ENCODE data around the gene IGLL5.
A peak's percentile ranks its signal among the peaks of the same experiment; 100 is the strongest.

IGLL5 gene

GRCh38 chr22:22937894-22938480, 50.4 kb downstream of the IGLL5 start:
- Mint-ChIP-seq H3K4me3 (no peak overlapping the region), H3K27ac (peak overlapping the region; percentile 25), H3K36me3 (no peaks in the 10 kb centered on the region), H3K27me3 (peaks cover 9% of the 10 kb centered on the region), H3K4me1 (peaks cover 94% of the 10 kb centered on the region), H3K9me3 (no peaks in the 10 kb centered on the region)
- ATAC-seq: no peak

GRCh38 chr22:22938672-22939587, 51.3 kb downstream of the IGLL5 start:
- no peak for ATAC-seq
- H3K27ac Mint-ChIP-seq: peak overlapping the region; percentile 25

DNA sequence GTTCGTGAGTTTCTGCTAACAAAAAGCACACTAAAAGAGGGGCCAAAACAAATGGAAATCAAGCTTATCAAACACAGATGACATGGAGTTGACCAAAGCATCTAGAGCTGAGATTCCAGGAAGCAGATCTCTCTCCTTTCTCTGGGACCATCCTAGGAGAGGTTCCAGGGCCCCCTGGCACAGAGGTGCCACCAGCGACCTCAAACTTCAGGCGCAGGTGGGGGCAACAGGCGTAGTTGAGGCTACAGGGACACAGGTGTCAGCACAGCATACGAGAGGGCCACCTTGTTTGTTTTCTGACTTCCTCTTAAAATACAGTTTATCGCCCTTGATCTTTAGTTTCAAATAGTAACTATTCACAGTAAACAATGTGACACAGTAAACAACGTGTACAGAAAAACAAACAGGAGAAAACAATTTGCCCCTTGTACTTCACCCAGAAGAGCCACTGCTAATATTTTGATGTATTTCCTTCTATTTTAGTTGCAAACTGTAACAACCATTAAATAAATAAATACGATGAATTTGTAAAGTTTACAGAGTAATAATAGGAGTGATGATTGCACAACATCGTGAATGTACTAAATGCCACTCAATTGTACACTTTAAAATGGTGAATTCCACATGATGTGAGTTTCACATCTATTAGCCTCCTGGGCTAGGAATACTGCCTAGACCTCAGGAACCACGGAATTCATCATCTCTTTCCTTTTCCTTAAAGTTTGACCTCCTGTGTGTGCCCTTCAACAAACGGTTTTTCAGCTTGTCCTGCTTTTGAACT, 52.2 kb downstream of the IGLL5 start:
- Mint-ChIP-seq H3K27ac (peak overlapping the region; percentile 25), H3K27me3 (peaks cover 9% of the 10 kb centered on the region), H3K4me1 (peaks cover 91% of the 10 kb centered on the region), H3K36me3 (no peaks in the 10 kb centered on the region), H3K9me3 (no peaks in the 10 kb centered on the region), H3K4me3 (no peak overlapping the region)
- no peak for ATAC-seq

More at GRCh38 chr22:22938672-22939587, 51.3 kb downstream of the IGLL5 start:
- Mint-ChIP-seq H3K27me3 (peaks cover 9% of the 10 kb centered on the region), H3K4me1 (peaks cover 93% of the 10 kb centered on the region), H3K36me3 (no peaks in the 10 kb centered on the region), H3K9me3 (no peaks in the 10 kb centered on the region), H3K4me3 (no peak overlapping the region)

DNA sequence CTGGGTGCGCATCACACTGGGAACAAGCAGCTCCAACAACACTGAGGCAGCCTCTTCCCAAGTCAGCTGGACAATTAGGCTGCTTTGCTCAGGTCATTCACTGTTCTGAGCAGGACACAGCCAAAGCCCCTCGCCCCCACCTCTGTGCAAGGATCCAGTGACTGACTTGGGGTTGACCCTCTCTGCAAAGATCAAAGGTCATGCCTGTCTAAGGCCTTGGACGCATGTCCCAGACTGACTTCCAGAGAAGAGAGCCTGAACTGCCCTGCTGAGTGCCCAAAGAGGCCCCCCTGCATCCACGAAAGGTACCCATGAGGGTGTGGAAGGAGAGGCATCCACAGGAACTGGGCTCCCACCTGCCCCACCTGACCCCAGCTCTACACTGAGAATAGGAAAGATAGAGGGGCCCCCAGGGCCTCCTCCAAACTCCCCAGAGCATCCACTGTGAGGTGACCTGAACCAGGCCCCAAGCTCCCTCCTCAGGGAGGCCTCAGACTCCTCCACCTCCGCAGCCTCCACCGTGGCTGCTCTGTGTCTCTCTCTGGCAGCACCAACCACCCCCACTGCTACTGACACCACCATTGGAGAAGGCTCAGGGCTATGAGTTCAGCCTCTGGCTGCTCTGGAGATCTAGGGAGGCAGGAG, 53.5 kb downstream of the IGLL5 start:
- peaks cover 83% of the 10 kb centered on the region for H3K4me1 Mint-ChIP-seq
- H3K27me3 Mint-ChIP-seq: peaks cover 9% of the 10 kb centered on the region
- peak overlapping the region; percentile 25 for H3K27ac Mint-ChIP-seq
- no peak for ATAC-seq
- no peak overlapping the region for H3K4me3 Mint-ChIP-seq
- no peaks in the 10 kb centered on the region for H3K36me3 Mint-ChIP-seq
- H3K9me3 Mint-ChIP-seq: no peaks in the 10 kb centered on the region

DNA sequence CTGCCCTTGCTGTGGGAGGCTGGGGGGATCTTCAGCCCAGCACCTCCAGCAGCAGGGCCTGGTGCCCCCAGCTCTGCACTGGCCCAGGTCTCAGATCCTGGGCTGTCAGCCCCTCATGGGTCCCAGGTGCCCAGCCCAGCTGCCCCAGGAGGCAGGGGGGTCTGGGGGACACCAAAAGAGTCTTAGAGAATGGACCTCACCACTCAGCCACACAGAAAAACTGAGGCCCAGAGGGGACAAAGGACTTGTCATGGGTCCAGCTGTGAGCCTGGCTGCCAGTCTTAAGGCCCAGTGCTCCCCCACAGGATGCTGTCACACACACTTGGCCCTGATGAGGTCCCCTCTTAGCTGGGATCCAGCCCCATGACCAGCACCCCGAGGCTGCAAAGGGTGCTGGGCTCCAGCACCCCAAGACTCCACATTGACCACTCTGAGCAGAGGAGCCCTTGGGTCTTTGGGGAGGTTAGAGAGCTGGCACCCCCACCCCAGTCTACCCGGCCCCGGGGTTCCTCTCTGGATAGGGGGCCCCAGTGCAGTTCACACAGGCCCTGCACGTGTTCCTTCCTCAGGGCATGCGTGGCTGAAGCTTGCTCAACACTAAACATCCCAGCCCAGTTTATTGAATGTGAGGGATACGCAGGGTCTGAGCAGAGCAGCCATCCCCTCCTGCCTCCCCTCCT, 54.4 kb downstream of the IGLL5 start:
- Mint-ChIP-seq H3K36me3 (no peaks in the 10 kb centered on the region), H3K4me3 (no peak overlapping the region), H3K9me3 (no peaks in the 10 kb centered on the region), H3K4me1 (peaks cover 84% of the 10 kb centered on the region), H3K27me3 (peaks cover 9% of the 10 kb centered on the region), H3K27ac (peak overlapping the region; percentile 25)
- peak; percentile 45 for ATAC-seq

- peak overlapping the region; percentile 2 for H3K4me3 Mint-ChIP-seq
- ATAC-seq: peak; percentile 79
- no peaks in the 10 kb centered on the region for H3K36me3 Mint-ChIP-seq
- H3K27me3 Mint-ChIP-seq: peaks cover 9% of the 10 kb centered on the region
- H3K9me3 Mint-ChIP-seq: no peaks in the 10 kb centered on the region
- peaks cover 80% of the 10 kb centered on the region for H3K4me1 Mint-ChIP-seq
- H3K27ac Mint-ChIP-seq: peak overlapping the region; percentile 25
Measured at GRCh38 chr22:22942511-22943329, 55.1 kb downstream of the IGLL5 start.

GRCh38 chr22:22943521-22944267, 56.1 kb downstream of the IGLL5 start:
- Mint-ChIP-seq H3K4me3 (peak overlapping the region; percentile 44), H3K9me3 (no peaks in the 10 kb centered on the region), H3K27ac (peak overlapping the region; percentile 25), H3K36me3 (no peaks in the 10 kb centered on the region), H3K27me3 (peaks cover 9% of the 10 kb centered on the region), H3K4me1 (peaks cover 70% of the 10 kb centered on the region)
- peak; percentile 25 for ATAC-seq

GRCh38 chr22:22944268-22944985, 56.8 kb downstream of the IGLL5 start:
- Mint-ChIP-seq H3K4me1 (peaks cover 63% of the 10 kb centered on the region), H3K27ac (peak overlapping the region; percentile 25), H3K27me3 (peaks cover 9% of the 10 kb centered on the region), H3K36me3 (no peaks in the 10 kb centered on the region), H3K4me3 (no peak overlapping the region), H3K9me3 (no peaks in the 10 kb centered on the region)
- ATAC-seq: no peak

- H3K27me3 Mint-ChIP-seq: peaks cover 8% of the 10 kb centered on the region
- H3K9me3 Mint-ChIP-seq: no peaks in the 10 kb centered on the region
- H3K27ac Mint-ChIP-seq: no peak overlapping the region
- H3K4me1 Mint-ChIP-seq: peaks cover 55% of the 10 kb centered on the region
- ATAC-seq: no peak
- no peak overlapping the region for H3K4me3 Mint-ChIP-seq
- H3K36me3 Mint-ChIP-seq: no peaks in the 10 kb centered on the region
Measured at GRCh38 chr22:22945195-22945594, 57.6 kb downstream of the IGLL5 start.
